Astrocyte of the cerebellum (primary cell): ENCODE data around the gene MYH6.
A peak's percentile ranks its signal among the peaks of the same experiment; 100 is the strongest.

Experiments
- DNase-seq: peaks from one replicate; pipeline ENCODE4 v3.0.0-alpha.2; 2011; ENCODE audit warnings: low read depth
- H3K4me3 ChIP-seq: 2 replicates; pipeline ENCODE4 v1.5.1; 2011; ENCODE audit warnings: mild to moderate bottlenecking, low read depth, low read length, moderate library complexity
- CTCF ChIP-seq: IDR thresholded peaks from 2 replicates; pipeline ENCODE4 v1.5.1; 2012; ENCODE audit warnings: low read length, low read depth, moderate library complexity, mild to moderate bottlenecking; ENCODE audit errors: missing control alignments
- in situ Hi-C: cut with HindIII; loops from 2 replicates; pipeline ENCODE4 v1.10.0; 2017; ENCODE audit warnings: low sequenced_read_pairs

The MYH6 gene

GRCh38 chr14:23352506-23353432 lies 55.3 kb downstream of the MYH6 start, which contains the start of gene SLC22A17:
SLC22A17 (minus strand) TSS chr14:23352887.
- H3K4me3 ChIP-seq, result peak within 1 kb of the TSS; percentile 75
- in situ Hi-C loops, result no loop called here
- no peak for TF ChIP-seq CTCF
- DNase-seq, result peak; percentile 81

GRCh38 chr14:23351681-23352505 lies 56.2 kb downstream of the MYH6 start:
- DNase-seq, result no peak
- no peak for TF ChIP-seq CTCF
- in situ Hi-C loops, result no loop called here
- H3K4me3 ChIP-seq, result peak overlapping the region; percentile 75

GRCh38 chr14:23349156-23349845 lies 58.8 kb downstream of the MYH6 start:
- no peak for TF ChIP-seq CTCF
- in situ Hi-C loops, result no loop called here
- H3K4me3 ChIP-seq, result no peak overlapping the region
- DNase-seq, result no peak

- TF ChIP-seq CTCF, result no peak
- no peak overlapping the region for H3K4me3 ChIP-seq
- no peak for DNase-seq
- in situ Hi-C loops, result no loop called here
These were observed 59.8 kb downstream of the MYH6 start for GRCh38 chr14:23348297-23348655.

GRCh38 chr14:23347406-23348296 lies 60.4 kb downstream of the MYH6 start:
- in situ Hi-C loops, result no loop called here
- DNase-seq, result no peak
- no peak for TF ChIP-seq CTCF
- no peak overlapping the region for H3K4me3 ChIP-seq
